Measurements from ENCODE around the gene IPMK. TPM values are rescaled to one million over a fixed set of nuclear protein-coding genes. Genes with fewer than 3 reads are reported as not detected.

IPMK gene
- total RNA-seq, 1 experiment from 2014 or later: 12.9 TPM

DNA sequence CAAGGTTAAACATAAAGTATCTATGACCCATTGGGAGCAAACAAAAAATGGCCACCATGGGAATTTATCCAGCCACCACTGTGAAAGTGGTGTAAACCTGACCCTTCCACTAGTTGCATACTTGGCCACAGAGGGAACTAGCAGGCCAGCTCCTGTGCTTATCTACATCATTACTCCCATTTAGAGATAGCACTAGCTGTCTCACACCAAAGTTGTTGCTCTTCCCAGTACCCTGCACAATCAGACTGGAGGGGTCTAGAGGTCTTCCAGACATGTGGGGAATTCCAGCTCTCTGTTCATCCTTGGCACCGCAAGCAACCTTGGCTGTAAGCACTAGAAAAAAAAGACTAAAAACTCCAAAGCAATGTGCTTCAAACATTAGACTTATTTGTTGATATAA lies 113.9 kb downstream of the IPMK start:
- DNase-seq (ENCODE audit: low read depth): no peak

DNA sequence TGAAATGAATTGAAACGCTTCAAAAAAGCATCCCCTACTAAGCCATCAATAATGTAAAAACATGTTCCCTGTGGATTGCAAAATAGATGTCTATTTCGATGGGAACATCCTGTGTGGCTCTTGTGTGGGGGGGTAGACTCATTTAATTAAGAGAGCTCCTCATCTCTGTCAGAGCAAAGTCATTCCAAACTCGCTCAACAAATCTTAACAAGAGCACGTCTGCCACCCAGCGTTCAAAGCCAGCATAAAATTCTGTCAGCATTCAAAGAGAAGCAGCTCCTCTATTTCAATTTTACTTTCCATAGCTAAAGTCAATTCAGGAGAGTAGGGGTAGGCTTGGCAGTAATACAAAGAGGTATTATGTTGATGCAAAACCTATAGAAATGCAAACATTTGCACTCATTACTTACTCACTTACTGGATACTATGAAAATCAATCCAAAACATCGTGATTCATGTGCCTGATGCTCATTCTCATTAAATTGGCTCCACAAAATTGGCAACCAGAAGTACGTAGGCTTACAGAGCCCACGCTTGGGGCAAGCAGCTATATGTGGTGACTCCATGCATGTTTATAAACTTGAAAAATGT lies 114.9 kb downstream of the IPMK start:
- DNase-seq (ENCODE audit: low read depth): peak; percentile 69

DNA sequence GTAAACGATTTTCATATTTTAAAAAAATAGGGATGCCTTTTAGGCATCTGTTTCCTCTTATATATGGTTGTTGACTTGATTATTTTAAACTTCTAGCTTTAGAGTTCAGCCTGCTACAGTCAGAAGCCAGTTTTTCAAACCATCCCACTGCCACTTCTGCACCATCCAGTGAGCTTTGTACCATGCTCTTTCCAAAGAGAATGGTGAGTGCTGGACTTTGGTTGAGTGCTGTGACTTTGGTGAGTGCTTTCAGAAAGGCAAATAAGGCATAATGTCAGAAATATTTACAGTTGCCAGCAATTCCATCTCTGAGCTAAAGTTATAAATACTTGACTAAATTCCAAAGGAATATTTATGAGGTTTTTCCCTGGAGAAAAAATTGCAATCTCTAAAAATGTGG lies 117.4 kb downstream of the IPMK start:
- no peak for DNase-seq (ENCODE audit: low read depth)

DNA sequence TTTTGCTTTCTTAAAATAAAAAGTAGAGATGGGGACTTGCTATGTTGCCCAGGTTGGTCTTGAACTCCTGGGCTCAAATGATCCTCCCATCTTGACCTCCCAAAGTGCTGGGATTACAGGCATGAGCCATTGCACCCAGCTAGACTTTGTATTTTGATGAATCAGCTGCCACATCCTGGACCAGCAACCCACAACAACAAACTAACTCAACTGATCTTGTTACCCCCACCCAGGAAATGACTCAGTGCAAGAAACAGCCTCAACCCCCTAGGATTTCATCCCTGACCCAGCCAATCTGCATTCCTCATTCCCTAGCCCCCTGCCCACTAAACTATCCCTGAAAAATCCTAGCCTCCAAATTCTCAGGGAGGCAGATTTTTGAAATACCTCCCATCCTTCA lies 123.8 kb downstream of the IPMK start:
- peak; percentile 41 for DNase-seq (ENCODE audit: low read depth)

Other genes with a start within 250 kb of the IPMK start
- gene CISD1, start 1.3 kb upstream of the IPMK start, total RNA-seq (2014; rRNA removed; shearing (Covaris generic)): 52.0 and 54.5 TPM in 2 replicates
- 18.2 and 21.5 TPM in 2 replicates for gene UBE2D1, start 67.1 kb upstream of the IPMK start, total RNA-seq (2014; rRNA removed; shearing (Covaris generic))
- 28.8 and 33.4 TPM in 2 replicates for gene TFAM, start 117.5 kb upstream of the IPMK start, total RNA-seq (2014; rRNA removed; shearing (Covaris generic))
- gene BICC1, start 245.0 kb upstream of the IPMK start, total RNA-seq (2014; rRNA removed; shearing (Covaris generic)): 28.3 and 37.6 TPM in 2 replicates

Data from RPMI7951 (cell line).